Stimulated activated CD8-positive, alpha-beta memory T cell treated with anti-CD3 and anti-CD28 coated beads, Interleukin-4, amount 100 ng/mL, for 4 hours (primary cell): ENCODE results near the gene POLR3GL.

Experiments
- DNase-seq, 2 donors: peaks; one replicate each; pipeline ENCODE4 v3.0.0-alpha.2; 2020; ENCODE audit warnings: low read depth in 2 of 2, low spot score in 1 of 2

POLR3GL gene

GRCh38 chr1:145972580-145972979, 8.1 kb downstream of the POLR3GL start:
- no peak for DNase-seq

DNA sequence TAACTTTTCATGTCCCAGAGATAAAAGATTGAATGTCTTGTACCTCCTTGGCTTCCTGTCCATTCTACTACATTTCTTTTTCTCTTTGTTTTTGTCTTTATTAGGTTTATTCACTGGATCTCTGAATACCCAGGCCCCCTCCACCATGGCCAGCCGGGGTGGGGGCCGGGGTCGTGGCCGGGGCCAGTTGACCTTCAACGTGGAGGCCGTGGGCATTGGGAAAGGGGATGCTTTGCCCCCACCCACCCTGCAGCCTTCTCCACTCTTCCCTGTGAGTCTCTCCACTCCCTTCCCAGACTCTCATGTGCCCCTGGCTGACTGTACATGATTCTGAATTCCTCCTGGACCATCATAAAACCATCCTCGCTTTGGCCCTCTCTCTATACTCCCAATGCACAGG, 10.2 kb downstream of the POLR3GL start:
- no peak for DNase-seq

GRCh38 chr1:145975216-145975615, 10.7 kb downstream of the POLR3GL start:
- no peak for DNase-seq

DNA sequence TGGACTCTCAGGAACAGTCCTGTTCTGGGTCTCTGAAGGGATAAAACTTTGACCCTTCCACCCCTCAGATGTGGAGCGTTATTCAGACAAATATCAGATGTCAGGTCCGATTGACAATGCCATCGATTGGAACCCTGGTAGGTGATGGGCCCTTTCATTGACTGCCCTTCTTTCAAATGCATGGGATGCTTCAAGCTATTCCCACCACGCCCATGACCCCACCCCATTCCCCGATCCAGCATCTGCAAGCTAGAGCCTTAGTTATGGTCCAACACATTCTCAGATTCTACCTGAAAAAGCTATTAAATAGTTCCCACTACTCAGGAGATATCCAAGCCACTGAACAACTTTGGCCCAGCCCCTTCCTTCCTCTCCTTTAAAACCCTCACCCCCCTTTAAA, 12.5 kb downstream of the POLR3GL start:
- DNase-seq = no peak

GRCh38 chr1:145977486-145978470, 13.3 kb downstream of the POLR3GL start:
- DNase-seq = no peak

- DNase-seq = no peak
Observed at GRCh38 chr1:145978471-145978853, 14.0 kb downstream of the POLR3GL start.

DNA sequence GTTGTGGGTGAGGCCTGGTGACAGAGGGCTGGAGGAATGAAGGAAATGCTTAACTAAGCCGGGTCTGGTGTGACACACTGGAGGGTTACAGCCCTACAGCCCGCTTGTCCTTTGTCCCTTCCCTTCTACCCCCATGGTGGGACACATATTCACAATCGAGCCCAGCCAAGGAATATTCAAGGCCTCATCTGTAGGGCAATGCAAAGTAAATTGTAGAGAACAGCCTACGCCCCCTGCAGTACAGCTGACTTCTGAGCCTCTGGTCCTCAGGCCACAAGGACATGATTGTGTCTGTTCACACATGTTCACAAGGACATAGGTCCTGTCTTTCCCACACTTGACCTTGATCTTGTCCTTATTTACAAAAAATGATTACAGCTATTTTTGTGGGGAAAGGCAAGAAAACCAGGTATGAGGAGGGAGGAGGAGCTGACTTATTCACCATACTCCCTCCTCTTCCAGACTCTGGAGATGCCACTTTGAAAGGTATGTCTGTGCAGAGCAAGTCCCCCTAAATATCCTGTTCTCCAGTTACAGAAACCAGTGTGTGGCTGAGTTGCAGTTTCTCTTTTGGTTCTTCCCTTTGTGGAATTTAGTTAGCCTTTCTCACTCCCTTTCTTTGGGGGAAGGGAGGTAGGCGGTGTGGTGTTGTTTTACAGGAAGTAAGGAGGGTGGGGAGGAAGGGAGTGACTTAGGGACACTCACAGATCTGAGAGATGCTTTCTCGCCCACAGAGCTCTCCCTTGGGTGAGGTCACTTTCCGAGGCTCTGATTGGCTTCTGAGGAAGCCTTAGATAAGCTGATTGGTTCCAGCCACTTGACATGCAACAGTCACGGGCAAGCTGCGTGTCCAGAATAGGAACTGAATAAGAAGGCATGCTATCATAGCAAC, 14.6 kb downstream of the POLR3GL start:
- DNase-seq = peak in 1 of 2 donors; percentile 68

GRCh38 chr1:145979746-145980456, 15.4 kb downstream of the POLR3GL start:
- no peak for DNase-seq

GRCh38 chr1:145980457-145980994, 16.0 kb downstream of the POLR3GL start:
- DNase-seq = no peak

DNA sequence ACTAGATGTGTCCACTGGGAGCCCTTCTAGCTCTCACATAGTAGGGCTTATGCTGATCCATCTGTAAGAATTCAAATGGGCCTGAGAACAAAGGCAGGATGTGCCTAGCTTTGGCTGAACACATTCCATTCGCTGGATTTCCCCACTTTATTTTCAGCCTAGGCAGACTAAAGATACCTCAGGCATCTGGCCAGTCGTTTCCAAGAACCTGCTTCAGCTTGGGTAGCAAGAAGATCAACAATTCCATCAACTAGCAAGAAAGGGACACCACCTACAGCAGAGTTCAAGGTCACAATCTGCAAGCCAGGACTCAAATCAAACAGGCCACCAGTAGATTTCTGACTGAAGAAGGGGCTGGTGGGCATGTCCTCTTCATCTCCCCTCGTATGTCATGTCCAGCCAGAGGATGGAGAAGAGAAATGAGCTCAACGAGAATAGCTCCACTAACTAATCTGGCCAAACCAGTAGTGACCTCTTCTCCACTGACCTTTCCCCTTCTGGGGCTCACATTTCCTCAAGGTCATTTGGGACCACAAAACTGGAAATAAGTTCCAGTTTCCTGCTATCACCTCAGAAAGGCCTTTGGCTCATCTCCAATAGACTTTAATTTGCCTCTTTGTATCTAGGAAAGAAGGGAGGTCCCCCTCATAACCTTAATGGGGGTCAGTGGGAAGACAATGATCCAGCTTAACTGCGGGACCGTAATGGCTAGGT, 17.7 kb downstream of the POLR3GL start:
- no peak for DNase-seq

GRCh38 chr1:145983206-145983675, 18.8 kb downstream of the POLR3GL start:
- no peak for DNase-seq

DNA sequence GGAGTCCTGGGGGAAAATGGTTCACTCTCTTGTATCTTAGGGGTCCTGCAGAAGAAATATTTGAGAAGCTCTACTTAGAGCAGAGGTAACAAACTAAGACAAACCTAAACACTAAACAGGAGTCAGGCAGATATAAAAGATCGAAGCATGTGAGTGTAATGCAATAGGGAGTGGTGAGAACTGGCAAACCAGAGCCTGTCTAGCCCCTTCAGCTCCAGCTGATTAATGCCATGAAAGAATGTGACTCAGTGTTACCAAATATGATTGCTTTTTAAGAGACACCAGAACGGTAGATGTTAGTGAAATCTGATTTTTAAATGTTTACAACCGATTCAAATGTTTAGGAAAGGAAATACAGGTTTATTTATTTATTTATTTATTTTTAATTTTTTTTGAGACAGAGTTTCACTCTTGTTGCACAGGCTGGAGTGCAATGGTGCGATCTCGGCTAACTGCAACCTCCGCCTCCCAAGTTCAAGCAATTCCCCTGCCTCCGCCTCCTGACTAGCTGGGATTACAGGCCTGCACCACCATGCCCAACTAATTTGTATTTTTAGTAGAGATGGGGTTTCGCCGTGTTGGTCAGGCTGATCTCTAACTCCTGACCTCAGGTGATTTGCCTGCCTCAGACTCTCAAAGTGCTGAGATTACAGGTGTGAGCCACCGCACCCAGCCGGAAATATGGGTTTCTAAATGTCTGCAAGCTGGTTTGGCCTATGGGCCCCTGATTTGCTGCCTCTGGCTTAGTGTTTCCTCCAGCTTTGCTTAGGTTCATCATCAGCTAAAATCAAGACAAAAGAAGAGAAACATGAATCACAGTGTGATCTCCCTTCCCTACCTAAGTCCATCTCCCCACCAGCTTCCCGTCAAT, 19.7 kb downstream of the POLR3GL start:
- DNase-seq = no peak

DNA sequence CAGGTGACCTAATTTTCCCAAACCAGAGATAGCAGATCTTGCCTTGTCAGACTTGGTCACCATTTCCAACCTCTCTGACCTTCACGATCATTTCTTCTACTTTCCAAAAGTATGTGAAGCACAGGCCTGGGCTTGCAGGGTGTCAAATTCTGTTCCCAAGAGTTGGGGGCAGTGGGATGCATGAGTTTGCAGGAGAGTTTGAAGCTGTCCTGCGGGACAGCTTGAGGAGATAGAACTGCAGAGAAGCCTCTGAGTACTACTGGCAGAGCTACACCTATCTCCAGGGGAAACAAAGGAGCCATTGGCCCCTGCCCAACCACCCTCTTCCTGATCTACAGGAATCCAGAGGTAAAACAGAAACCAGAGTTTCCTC, 20.6 kb downstream of the POLR3GL start:
- no peak for DNase-seq

- no peak for DNase-seq
Observed at GRCh38 chr1:145985502-145986439, 21.3 kb downstream of the POLR3GL start.

DNA sequence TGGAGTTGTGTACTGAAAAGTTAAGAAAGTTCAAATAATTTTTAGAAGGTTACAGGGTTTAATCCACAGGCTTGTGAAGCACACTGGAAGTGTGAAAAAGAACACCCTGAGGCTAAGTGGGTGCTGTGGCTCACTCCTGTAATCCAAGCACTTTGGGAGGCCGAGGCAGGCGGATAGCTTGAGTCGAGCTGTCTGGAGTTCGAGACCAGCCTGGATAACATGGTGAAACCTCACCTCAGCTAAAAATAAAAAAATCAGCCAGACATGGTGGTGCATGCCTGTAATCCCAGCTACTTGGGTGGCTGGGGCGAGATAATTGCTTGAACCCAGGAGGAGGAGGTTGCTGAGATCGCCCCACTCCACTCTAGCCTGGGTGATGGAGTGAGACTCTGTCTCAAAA, 22.1 kb downstream of the POLR3GL start:
- DNase-seq = no peak

DNA sequence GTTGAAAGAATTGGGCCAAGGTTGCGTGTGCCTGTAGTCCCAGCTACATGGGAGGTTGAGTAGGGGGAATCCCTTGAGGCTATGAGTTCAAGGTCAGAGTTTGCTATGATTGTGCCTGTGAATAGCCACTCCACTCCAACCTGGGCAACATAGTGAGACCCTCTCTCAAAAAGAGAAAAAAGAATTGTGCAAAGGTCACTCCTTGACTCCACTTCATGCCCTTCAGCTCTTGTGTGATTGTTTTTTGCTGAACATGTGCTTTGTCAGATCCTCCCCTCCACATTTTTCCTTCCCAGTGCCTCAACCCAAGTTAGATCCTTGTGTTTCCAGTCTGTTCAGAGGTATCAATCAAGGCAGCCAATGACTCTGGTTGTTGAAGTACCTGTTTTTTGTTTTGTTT, 23.4 kb downstream of the POLR3GL start:
- DNase-seq = no peak

GRCh38 chr1:145988773-145989172, 24.3 kb downstream of the POLR3GL start:
- DNase-seq = no peak

- DNase-seq = no peak
Observed at GRCh38 chr1:145990249-145990855, 25.9 kb downstream of the POLR3GL start.
